ENCODE results near the gene KRT32.

DNA sequence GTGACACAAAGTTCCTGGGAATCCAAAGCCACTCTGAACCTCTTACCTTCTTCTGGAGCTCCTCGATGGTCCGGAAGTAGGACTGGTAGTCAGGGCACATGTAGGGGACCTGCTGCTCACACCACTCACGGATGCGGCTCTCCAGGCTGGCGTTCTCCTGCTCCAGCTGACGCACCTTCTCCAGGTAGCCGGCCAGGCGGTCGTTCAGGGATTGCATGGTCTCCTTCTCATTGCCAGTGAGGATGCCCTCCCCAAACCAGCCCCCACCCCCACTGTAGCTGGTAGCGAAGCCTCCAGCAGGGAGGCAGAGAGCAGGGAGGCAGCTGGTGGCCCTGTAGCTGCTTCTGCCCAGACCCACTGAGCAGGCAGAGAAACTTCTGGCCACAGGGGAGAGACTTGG lies 13.4 kb upstream of the KRT32 start:
- TF ChIP-seq POLR2A (IDR thresholded peaks at IDR 0.05; ENCODE audit: low read length) (no peak), GATA1 (IDR thresholded peaks at IDR 0.05; ENCODE audit: low read depth, low read length) (no peak)
